Right atrium auricular region (tissue), 2 donors: Measurements from ENCODE around the gene COL27A1. TPM values are rescaled to one million over a fixed set of nuclear protein-coding genes. Genes with fewer than 3 reads are reported as not detected.

Source experiments
- DNase-seq: peaks from one replicate; pipeline ENCODE4 v3.0.0-alpha.2; 2019; ENCODE audit warnings: low spot score
- H3K27ac ChIP-seq, 2 donors: fragments of 200-600 bp; sonication (generic); 1 replicate in 1 of 2; 2 replicates in 1 of 2; pipeline ENCODE4 v1.5.1; 2016 to 2019
- H3K27me3 ChIP-seq, 2 donors: fragments of 200-600 bp; sonication (generic); one replicate each; pipeline versions ENCODE4 v1.5.1 to v1.6.0; 2017 to 2019
- H3K36me3 ChIP-seq: fragments of 200-600 bp; sonication (generic); one replicate; pipeline ENCODE4 v1.5.1; 2016
- H3K4me1 ChIP-seq, 2 donors: fragments of 200-600 bp; sonication (generic); one replicate each; pipeline versions ENCODE4 v1.5.1 to v1.6.0; 2017 to 2019
- H3K4me3 ChIP-seq, 2 donors: fragments of 200-600 bp; sonication (generic); 1 replicate in 1 of 2; 2 replicates in 1 of 2; pipeline ENCODE4 v1.5.1; 2017 to 2019; ENCODE audit warnings: mild to moderate bottlenecking in 1 of 2, moderate library complexity in 1 of 2
- H3K9me3 ChIP-seq, 2 donors: fragments of 200-600 bp; sonication (generic); one replicate each; pipeline ENCODE4 v1.5.1; 2019
- CTCF ChIP-seq, 2 donors: fragments of 200-600 bp; sonication (generic); IDR thresholded peaks; one replicate each; pipeline ENCODE4 v1.5.1; 2019; ENCODE audit warnings: antibody characterized with exemption in 2 of 2
- total RNA-seq, 2 donors: library from RNA; depleted of rRNA; stranded (reverse); fragments of >200 nt; gene quantifications; one replicate each; pipeline ENCODE4 v1.1.0, GENCODE V29; 2016

The COL27A1 gene
- 1 to 10 TPM; 1.5 to 2.7 TPM for total RNA-seq

- Histone ChIP-seq H3K27ac (peak within 1 kb of the TSS; percentile 78), H3K4me3 (peak within 1 kb of the TSS; percentile 61 to 70), H3K4me1 (peaks cover 0 to 30% of the 10 kb centered on the region in 2 donors), H3K9me3 (no peaks in the 10 kb centered on the region), H3K27me3 (peaks cover 0 to 6% of the 10 kb centered on the region in 2 donors), H3K36me3 (no peaks in the 10 kb centered on the region)
- DNase-seq: peak; percentile 79
- peak; percentile 86 to 98 for TF ChIP-seq CTCF (IDR thresholded peaks at IDR 0.05)
Measured at GRCh38 chr9:114155263-114155994, at the start of gene COL27A1. TSS of gene COL27A1 (plus strand) at chr9:114155537. CDS start at chr9:114155951, 414 bp downstream.

GRCh38 chr9:114107286-114108001, 47.9 kb upstream of the COL27A1 start:
- no peak for DNase-seq
- H3K27ac ChIP-seq: no peak overlapping the region
- no peaks in the 10 kb centered on the region for H3K9me3 ChIP-seq
- no peak for TF ChIP-seq CTCF (IDR thresholded peaks at IDR 0.05)
- H3K4me3 ChIP-seq: no peak overlapping the region
- H3K27me3 ChIP-seq: no peaks in the 10 kb centered on the region
- no peaks in the 10 kb centered on the region for H3K36me3 ChIP-seq
- H3K4me1 ChIP-seq: peaks cover 0 to under 1% of the 10 kb centered on the region in 2 donors

GRCh38 chr9:114108016-114108833, 47.1 kb upstream of the COL27A1 start:
- Histone ChIP-seq H3K36me3 (no peaks in the 10 kb centered on the region), H3K4me3 (no peak overlapping the region), H3K27me3 (no peaks in the 10 kb centered on the region), H3K27ac (no peak overlapping the region), H3K4me1 (peaks cover 0 to 8% of the 10 kb centered on the region in 2 donors), H3K9me3 (no peaks in the 10 kb centered on the region)
- peak; percentile 76 to 96 for TF ChIP-seq CTCF (IDR thresholded peaks at IDR 0.05)
- peak; percentile 69 for DNase-seq

GRCh38 chr9:114109124-114109523, 46.2 kb upstream of the COL27A1 start:
- Histone ChIP-seq H3K9me3 (no peaks in the 10 kb centered on the region), H3K27me3 (no peaks in the 10 kb centered on the region), H3K36me3 (no peaks in the 10 kb centered on the region), H3K4me1 (peaks cover 0 to 14% of the 10 kb centered on the region in 2 donors), H3K4me3 (no peak overlapping the region), H3K27ac (no peak overlapping the region)
- no peak for TF ChIP-seq CTCF (IDR thresholded peaks at IDR 0.05)
- no peak for DNase-seq

GRCh38 chr9:114110180-114110579, 45.2 kb upstream of the COL27A1 start:
- DNase-seq: no peak
- no peaks in the 10 kb centered on the region for H3K9me3 ChIP-seq
- H3K27ac ChIP-seq: no peak overlapping the region
- no peak for TF ChIP-seq CTCF (IDR thresholded peaks at IDR 0.05)
- H3K36me3 ChIP-seq: no peaks in the 10 kb centered on the region
- no peaks in the 10 kb centered on the region for H3K27me3 ChIP-seq
- H3K4me3 ChIP-seq: no peak overlapping the region
- H3K4me1 ChIP-seq: peaks cover 0 to 14% of the 10 kb centered on the region in 2 donors
